M059J (cell line): ENCODE results near the gene ASCC1. TPM values are rescaled to one million over a fixed set of nuclear protein-coding genes. Genes with fewer than 3 reads are reported as not detected.

Experiments
- DNase-seq: peaks from one replicate; pipeline ENCODE4 v3.0.0-alpha.2; 2012; ENCODE audit warnings: low read depth
- total RNA-seq: library from RNA; depleted of rRNA; stranded (reverse); fragments of >200 nt; shearing (Covaris generic); gene quantifications from 2 replicates; pipeline ENCODE4 v1.2.3, GENCODE V29; 2014

The ASCC1 gene
- total RNA-seq, 1 experiment from 2014 or later = 37.1 TPM

GRCh38 chr10:72081772-72082590 is 134.1 kb downstream of the ASCC1 start:
- no peak for DNase-seq

- DNase-seq = no peak
Observed at GRCh38 chr10:72081210-72081609, 134.9 kb downstream of the ASCC1 start.

GRCh38 chr10:72080042-72080975 is 135.8 kb downstream of the ASCC1 start:
- no peak for DNase-seq

GRCh38 chr10:72079356-72079755 is 136.7 kb downstream of the ASCC1 start:
- no peak for DNase-seq

GRCh38 chr10:72077275-72077990 is 138.6 kb downstream of the ASCC1 start:
- DNase-seq = no peak

GRCh38 chr10:72076756-72077155 is 139.3 kb downstream of the ASCC1 start:
- DNase-seq = no peak

GRCh38 chr10:72075376-72076115 is 140.5 kb downstream of the ASCC1 start:
- DNase-seq = no peak

- DNase-seq = no peak
Observed at GRCh38 chr10:72074574-72075375, 141.3 kb downstream of the ASCC1 start.

- DNase-seq = no peak
Observed at GRCh38 chr10:72073708-72074573, 142.1 kb downstream of the ASCC1 start.

GRCh38 chr10:72072639-72073038 is 143.4 kb downstream of the ASCC1 start:
- no peak for DNase-seq

- no peak for DNase-seq
Observed at GRCh38 chr10:72072046-72072445, 144.0 kb downstream of the ASCC1 start.

- DNase-seq = no peak
Observed at GRCh38 chr10:72069751-72070526, 146.1 kb downstream of the ASCC1 start.

GRCh38 chr10:72068901-72069446 is 147.1 kb downstream of the ASCC1 start:
- DNase-seq = peak; percentile 33

- DNase-seq = no peak
Observed at GRCh38 chr10:72068126-72068765, 147.8 kb downstream of the ASCC1 start.

- DNase-seq = no peak
Observed at GRCh38 chr10:72067463-72068125, 148.5 kb downstream of the ASCC1 start.

GRCh38 chr10:72066318-72067284 is 149.5 kb downstream of the ASCC1 start:
- peak; percentile 29 for DNase-seq
